Keratinocyte (primary cell): ENCODE data around the gene ZNF674. TPM values are rescaled to one million over a fixed set of nuclear protein-coding genes. Genes with fewer than 3 reads are reported as not detected.
"Not testable (repeated sequence)": the region's sequence is repeated elsewhere in the genome, so short reads cannot be mapped to it uniquely, and the experiment has no call there.

Experiments
- DNase-seq: peaks from one replicate; pipeline ENCODE4 v3.0.0-alpha.2; 2011; ENCODE audit warnings: low read depth, missing footprints, low spot score
- FAIRE-seq: peaks from 2 replicates; lab custom pipeline; 2011; peaks lifted over from hg19 to GRCh38; lab: Jason Lieb, UNC
- H2AFZ ChIP-seq: 2 replicates; pipeline ENCODE4 v1.6.0; 2012; ENCODE audit warnings: low read length, control low read depth, inconsistent platforms; ENCODE audit not compliant: control insufficient read depth
- H3K27ac ChIP-seq: 2 replicates; pipeline ENCODE4 v1.5.1; 2011; ENCODE audit warnings: low read length; ENCODE audit not compliant: control insufficient read depth, insufficient read depth
- H3K27me3 ChIP-seq: 3 replicates; pipeline ENCODE4 v1.6.0; 2011; ENCODE audit warnings: low read length; ENCODE audit not compliant: control insufficient read depth, insufficient read depth; ENCODE audit errors: extremely low read depth
- H3K36me3 ChIP-seq, 2 experiments: 2 replicates in 1 of 2; 3 replicates in 1 of 2; pipeline ENCODE4 v1.5.1; 2011; ENCODE audit warnings: low read length in 2 of 2, mild to moderate bottlenecking in 1 of 2; ENCODE audit not compliant: control insufficient read depth in 2 of 2, insufficient read depth in 2 of 2; ENCODE audit errors: extremely low read depth in 1 of 2
- H3K4me1 ChIP-seq: 3 replicates; pipeline ENCODE4 v1.5.1; 2011; ENCODE audit warnings: low read length; ENCODE audit not compliant: control insufficient read depth, insufficient read depth; ENCODE audit errors: extremely low read depth
- H3K4me2 ChIP-seq: 3 replicates; pipeline ENCODE4 v1.6.0; 2011; ENCODE audit warnings: low read depth, low read length; ENCODE audit not compliant: control insufficient read depth, insufficient read depth; ENCODE audit errors: extremely low read depth
- H3K4me3 ChIP-seq, 3 experiments: fragments of 200-600 bp in 1 of 3; sonication (generic) in 1 of 3; 2 replicates in 2 of 3; 3 replicates in 1 of 3; pipeline ENCODE4 v1.5.1; 2011 to 2016; ENCODE audit warnings: low read length in 3 of 3, mild to moderate bottlenecking in 3 of 3, control low read depth in 2 of 3, inconsistent platforms in 1 of 3, low read depth in 1 of 3, mixed read lengths in 1 of 3, mixed run types in 1 of 3, moderate library complexity in 1 of 3; ENCODE audit not compliant: control insufficient read depth in 2 of 3, insufficient read depth in 2 of 3; ENCODE audit errors: extremely low read depth in 1 of 3
- H3K79me2 ChIP-seq: 2 replicates; pipeline ENCODE4 v1.6.0; 2012; ENCODE audit warnings: low read length; ENCODE audit not compliant: control insufficient read depth, insufficient read depth
- H3K9ac ChIP-seq: 3 replicates; pipeline ENCODE4 v1.6.0; 2011; ENCODE audit warnings: low read length; ENCODE audit not compliant: control insufficient read depth, insufficient read depth; ENCODE audit errors: extremely low read depth
- H3K9me1 ChIP-seq: 3 replicates; pipeline ENCODE4 v1.6.0; 2011; ENCODE audit warnings: low read length; ENCODE audit not compliant: control insufficient read depth, insufficient read depth; ENCODE audit errors: extremely low read depth
- H3K9me3 ChIP-seq: 2 replicates; pipeline ENCODE4 v1.5.1; 2012; ENCODE audit warnings: low read depth, low read length; ENCODE audit not compliant: control insufficient read depth
- H4K20me1 ChIP-seq: 3 replicates; pipeline ENCODE4 v1.6.0; 2011; ENCODE audit warnings: low read length; ENCODE audit not compliant: control insufficient read depth, insufficient read depth; ENCODE audit errors: extremely low read depth
- EZH2 ChIP-seq: IDR thresholded peaks from one replicate; pipeline ENCODE4 v1.6.1; 2012; ENCODE audit warnings: inconsistent platforms, mild to moderate bottlenecking, low read length, moderate library complexity
- dilution Hi-C: fragments of 300-500 bp; cut with MboI; formaldehyde crosslinking; loops from one replicate; pipeline ENCODE4 v1.7.0; 2020; ENCODE audit warnings: low sequenced_read_pairs; ENCODE audit not compliant: extremely low pct_ligation_motif_present
- polyA plus RNA-seq, 5 experiments: library from polyadenylated mRNA; depleted of rRNA in 3 of 5; stranded (reverse) in 3 of 5; stranded (forward) in 1 of 5; unstranded in 1 of 5; fragments of >200 nt; gene quantifications; 1 replicate in 1 of 5; 2 replicates in 3 of 5; 3 replicates in 1 of 5; pipeline versions ENCODE4 v1.2.1 to v1.2.3, GENCODE V29; 2011 to 2012; ENCODE audit warnings: missing spikeins in 2 of 5, low read depth in 1 of 5, low replicate concordance in 1 of 5
- TF ChIP-seq, protein P1 (sequence below), 3 experiments: IDR thresholded peaks in 1 of 3; conservative IDR thresholded peaks in 1 of 3; optimal IDR thresholded peaks in 1 of 3; 2 replicates in 2 of 3; 3 replicates in 1 of 3; pipeline versions ENCODE3 to v1.5.1; 2011; ENCODE audit warnings: low read length in 3 of 3, mild to moderate bottlenecking in 3 of 3, moderate library complexity in 2 of 3, control low read depth in 1 of 3, inconsistent platforms in 1 of 3; ENCODE audit not compliant: insufficient read depth in 2 of 3; ENCODE audit errors: extremely low read depth in 1 of 3

Gene ZNF674
- polyA plus RNA-seq, 1 donor (not counting 4 experiments of a cell fraction or from before 2014, with no cell fraction given) = 2.1 TPM

DNA sequence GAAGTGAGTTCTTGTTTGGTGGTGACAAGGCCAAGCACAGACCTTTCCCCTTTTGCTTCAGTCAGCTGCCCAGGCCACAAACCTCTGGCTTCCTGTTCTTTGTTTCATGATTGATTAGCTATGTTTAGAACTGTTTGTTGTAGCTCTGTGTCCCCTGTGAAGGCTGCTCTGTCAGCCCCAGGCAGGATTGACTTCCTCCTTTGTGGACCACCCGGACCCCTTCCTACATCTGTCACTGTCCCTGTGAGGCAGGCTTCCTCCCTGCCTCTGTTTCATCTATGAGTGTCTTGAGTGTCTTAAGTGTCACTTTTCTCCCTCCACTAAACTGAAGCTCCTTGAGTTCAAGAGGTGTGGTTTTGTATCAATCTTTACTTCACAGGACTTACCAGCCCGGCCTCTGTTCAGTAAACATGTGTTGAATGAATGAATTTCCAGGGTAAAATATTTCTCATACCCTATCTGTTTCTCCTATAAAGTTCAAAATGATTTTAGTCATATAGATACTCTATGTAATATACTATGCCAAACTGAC, 83.5 kb downstream of the ZNF674 start:
- no peaks in the 10 kb centered on the region for H3K4me1 ChIP-seq
- H3K4me2 ChIP-seq = no peak overlapping the region
- TF ChIP-seq, protein P1, sequence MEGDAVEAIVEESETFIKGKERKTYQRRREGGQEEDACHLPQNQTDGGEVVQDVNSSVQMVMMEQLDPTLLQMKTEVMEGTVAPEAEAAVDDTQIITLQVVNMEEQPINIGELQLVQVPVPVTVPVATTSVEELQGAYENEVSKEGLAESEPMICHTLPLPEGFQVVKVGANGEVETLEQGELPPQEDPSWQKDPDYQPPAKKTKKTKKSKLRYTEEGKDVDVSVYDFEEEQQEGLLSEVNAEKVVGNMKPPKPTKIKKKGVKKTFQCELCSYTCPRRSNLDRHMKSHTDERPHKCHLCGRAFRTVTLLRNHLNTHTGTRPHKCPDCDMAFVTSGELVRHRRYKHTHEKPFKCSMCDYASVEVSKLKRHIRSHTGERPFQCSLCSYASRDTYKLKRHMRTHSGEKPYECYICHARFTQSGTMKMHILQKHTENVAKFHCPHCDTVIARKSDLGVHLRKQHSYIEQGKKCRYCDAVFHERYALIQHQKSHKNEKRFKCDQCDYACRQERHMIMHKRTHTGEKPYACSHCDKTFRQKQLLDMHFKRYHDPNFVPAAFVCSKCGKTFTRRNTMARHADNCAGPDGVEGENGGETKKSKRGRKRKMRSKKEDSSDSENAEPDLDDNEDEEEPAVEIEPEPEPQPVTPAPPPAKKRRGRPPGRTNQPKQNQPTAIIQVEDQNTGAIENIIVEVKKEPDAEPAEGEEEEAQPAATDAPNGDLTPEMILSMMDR (optimal IDR thresholded peaks at IDR 0.05 in 1 of 3, IDR thresholded peaks at IDR 0.05 in 1 of 3, conservative IDR thresholded peaks at IDR 0.05 in 1 of 3; ENCODE audit: extremely low read depth in 1 of 3, insufficient read depth in 2 of 3, low read length in 3 of 3) = no peak
- TF ChIP-seq EZH2 = no peak
- H3K27ac ChIP-seq = no peak overlapping the region
- FAIRE-seq (no peak), DNase-seq (no peak)
- no peaks in the 10 kb centered on the region for H3K27me3 ChIP-seq
- no peaks in the 10 kb centered on the region for H4K20me1 ChIP-seq
- H3K36me3 ChIP-seq = no peaks in the 10 kb centered on the region
- no peak overlapping the region for H2AFZ ChIP-seq
- H3K79me2 ChIP-seq = no peaks in the 10 kb centered on the region
- dilution Hi-C loops = no loop called here
- H3K9me1 ChIP-seq = no peaks in the 10 kb centered on the region
- no peak overlapping the region for H3K4me3 ChIP-seq
- H3K9ac ChIP-seq = no peak overlapping the region
- no peaks in the 10 kb centered on the region for H3K9me3 ChIP-seq

DNA sequence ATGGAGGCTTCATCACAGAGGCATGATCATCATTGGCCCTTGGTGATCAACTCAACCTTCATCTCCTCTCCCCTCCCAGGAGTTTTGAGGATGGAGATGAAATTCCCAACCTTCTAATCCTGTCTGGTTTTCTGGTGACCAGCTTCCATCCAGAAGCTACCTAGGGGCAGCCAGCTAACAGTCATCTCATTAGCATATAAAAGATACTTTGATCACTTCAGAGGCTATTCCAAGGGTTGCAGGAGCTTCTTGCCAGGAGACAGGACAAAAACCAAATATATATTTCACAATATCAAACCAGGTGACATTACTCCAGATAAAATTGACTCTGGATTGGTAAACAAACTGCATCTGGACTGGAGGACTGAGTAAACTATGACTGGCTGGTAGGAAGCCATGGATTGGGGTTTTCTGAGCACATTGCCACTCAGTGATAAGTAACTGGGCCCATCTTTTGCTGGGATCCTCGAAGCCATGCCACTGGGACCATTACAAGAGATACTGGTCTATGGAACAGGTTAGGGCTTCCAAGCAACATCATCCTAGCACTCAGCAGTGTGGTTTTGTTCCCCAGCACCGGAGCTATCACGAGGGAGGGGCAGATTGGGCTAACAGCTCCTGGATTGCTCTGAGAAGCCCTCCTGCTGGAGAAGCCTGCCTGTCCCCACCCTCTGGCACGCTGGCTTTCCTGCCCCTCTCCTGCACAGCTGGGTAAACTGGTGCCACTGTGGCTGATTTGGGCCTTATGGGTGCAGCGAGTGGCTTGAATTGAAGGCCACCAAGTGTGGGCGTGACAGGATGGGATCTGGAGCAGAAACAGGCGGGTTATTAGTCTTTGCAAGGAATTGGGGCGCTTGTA, 84.2 kb downstream of the ZNF674 start:
- H3K79me2 ChIP-seq = not testable (repeated sequence)

More for the DNA sequence above, 84.2 kb downstream of the ZNF674 start:
- H4K20me1 ChIP-seq, H3K9ac ChIP-seq, dilution Hi-C loops, H3K4me1 ChIP-seq, DNase-seq, H3K27me3 ChIP-seq, H2AFZ ChIP-seq, H3K4me2 ChIP-seq, H3K9me3 ChIP-seq, H3K4me3 ChIP-seq, H3K27ac ChIP-seq, H3K9me1 ChIP-seq, H3K36me3 ChIP-seq: not testable (repeated sequence)
- FAIRE-seq = peak; percentile 43
